ENCODE measurements around the gene GCN1. TPM values are rescaled to one million over a fixed set of nuclear protein-coding genes. Genes with fewer than 3 reads are reported as not detected.
A peak's percentile ranks its signal among the peaks of the same experiment; 100 is the strongest.

GCN1 gene
- 10 to 100 TPM; 52.5 to 99.4 (median 72.1) TPM for total RNA-seq

GRCh38 chr12:120194534-120195395 lies at the start of gene GCN1:
TSS of gene GCN1 (minus strand) at chr12:120194715. CDS start at chr12:120194697, 18 bp downstream.
- TF ChIP-seq CTCF (IDR thresholded peaks at IDR 0.05): no peak
- peak; percentile 46 for DNase-seq (ENCODE audit: low spot score)
- ATAC-seq (ENCODE audit: low FRiP score): peak; percentile 88

GRCh38 chr12:120242971-120243699 lies 48.6 kb upstream of the GCN1 start:
- ATAC-seq (ENCODE audit: low FRiP score): no peak
- no peak for DNase-seq (ENCODE audit: low spot score)
- TF ChIP-seq CTCF (IDR thresholded peaks at IDR 0.05): no peak

- no peak for ATAC-seq (ENCODE audit: low FRiP score)
Observed at GRCh38 chr12:120242275-120242799, 47.8 kb upstream of the GCN1 start.

GRCh38 chr12:120241561-120242274 lies 47.2 kb upstream of the GCN1 start:
- TF ChIP-seq CTCF (IDR thresholded peaks at IDR 0.05): no peak
- ATAC-seq (ENCODE audit: low FRiP score) (no peak), DNase-seq (ENCODE audit: low spot score) (no peak)

More at GRCh38 chr12:120242275-120242799, 47.8 kb upstream of the GCN1 start:
- DNase-seq (ENCODE audit: low spot score): no peak
- TF ChIP-seq CTCF (IDR thresholded peaks at IDR 0.05): no peak

GRCh38 chr12:120240495-120240833 lies 45.9 kb upstream of the GCN1 start:
- TF ChIP-seq CTCF (IDR thresholded peaks at IDR 0.05): no peak
- DNase-seq (ENCODE audit: low spot score) (no peak), ATAC-seq (ENCODE audit: low FRiP score) (no peak)

- TF ChIP-seq CTCF (IDR thresholded peaks at IDR 0.05): no peak
- no peak for DNase-seq (ENCODE audit: low spot score)
- ATAC-seq (ENCODE audit: low FRiP score): no peak
Observed at GRCh38 chr12:120239776-120240494, 45.4 kb upstream of the GCN1 start.
